Tibial nerve (tissue), 4 donors: ENCODE measurements around the gene CFAP221. TPM values are rescaled to one million over a fixed set of nuclear protein-coding genes. Genes with fewer than 3 reads are reported as not detected.

ENCODE experiments used
- DNase-seq, 2 donors: peaks; one replicate each; pipeline ENCODE4 v3.0.0-alpha.2; 2019; ENCODE audit warnings: low spot score in 2 of 2
- H3K27ac ChIP-seq, 4 donors: fragments of 200-600 bp; sonication (generic) in 3 of 4; one replicate each; pipeline ENCODE4 v1.5.1; 2017 to 2019; ENCODE audit warnings: mild to moderate bottlenecking in 1 of 4
- H3K27me3 ChIP-seq, 2 donors: fragments of 200-600 bp; sonication (generic) in 1 of 2; one replicate each; pipeline versions ENCODE4 v1.5.1 to v1.6.0; 2017 to 2019
- H3K36me3 ChIP-seq, 3 donors: fragments of 200-600 bp; sonication (generic); one replicate each; pipeline ENCODE4 v1.5.1; 2018 to 2019
- H3K4me1 ChIP-seq, 4 donors: fragments of 200-600 bp; sonication (generic) in 3 of 4; one replicate each; pipeline ENCODE4 v1.5.1; 2017 to 2019
- H3K4me3 ChIP-seq, 4 donors: fragments of 200-600 bp; sonication (generic) in 3 of 4; one replicate each; pipeline ENCODE4 v1.5.1; 2017 to 2019; ENCODE audit warnings: mild to moderate bottlenecking in 1 of 4, moderate library complexity in 1 of 4
- H3K9me3 ChIP-seq, 4 donors: fragments of 200-600 bp; sonication (generic) in 3 of 4; one replicate each; pipeline ENCODE4 v1.5.1; 2017 to 2019
- CTCF ChIP-seq, 5 experiments: fragments of 200-600 bp in 3 of 5; fragments of 450-650 bp in 2 of 5; sonication (generic) in 3 of 5; IDR thresholded peaks; one replicate each; pipeline ENCODE4 v1.5.1; 2016 to 2019; ENCODE audit warnings: antibody characterized with exemption in 5 of 5, mild to moderate bottlenecking in 3 of 5, moderate library complexity in 2 of 5
- EP300 ChIP-seq, 2 donors: sonication (generic); formaldehyde crosslinking; IDR thresholded peaks; one replicate each; pipeline ENCODE4 v1.6.1; 2017; ENCODE audit warnings: antibody characterized with exemption in 2 of 2, mild to moderate bottlenecking in 1 of 2
- POLR2A ChIP-seq, 2 donors: fragments of 450-650 bp; IDR thresholded peaks; one replicate each; pipeline ENCODE4 v1.6.1; 2017; ENCODE audit warnings: antibody characterized with exemption in 2 of 2, mild to moderate bottlenecking in 2 of 2, moderate library complexity in 2 of 2
- WGBS, 2 donors: methylation state at CpG; one replicate each; pipeline ENCODE4 v1.1.5; 2018; 5-methylcytosine and 5-hydroxymethylcytosine counted together
- total RNA-seq, 4 donors: library from RNA; depleted of rRNA; stranded (reverse); fragments of >200 nt; gene quantifications; one replicate each; pipeline ENCODE4 v1.1.0, GENCODE V29; 2016

Gene CFAP221
- total RNA-seq, 4 donors from 2014 or later = 0.30 to 1.7 (median 0.42) TPM; not detected in 1

DNA sequence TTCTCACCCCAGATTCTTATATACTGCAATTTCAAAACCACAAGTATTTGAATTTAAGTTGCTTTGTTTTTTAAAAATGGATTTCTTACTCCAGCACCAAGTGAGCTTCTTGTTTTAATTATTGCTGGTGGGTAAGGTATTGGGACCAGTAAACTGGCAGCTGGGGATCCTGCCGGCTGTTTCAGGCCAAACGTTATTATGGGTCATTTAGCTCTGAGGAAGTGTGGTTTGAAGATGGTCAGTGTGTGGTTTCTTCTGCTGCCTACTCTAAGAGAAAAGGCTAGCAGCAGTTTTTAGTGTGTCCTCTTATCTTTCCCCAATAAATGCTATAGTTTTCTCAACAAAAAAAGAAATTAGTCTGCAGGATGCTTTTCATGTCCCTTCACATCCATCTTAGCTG, 30.6 kb downstream of the CFAP221 start:
- WGBS, 2 donors = 12 to 19% methylated on average over 2 of the region's 2 CpGs
- Histone ChIP-seq H3K4me1 (no peaks in the 10 kb centered on the region), H3K4me3 (no peak overlapping the region), H3K36me3 (no peaks in the 10 kb centered on the region), H3K9me3 (peaks cover 0 to 13% (median 0%) of the 10 kb centered on the region in 4 donors), H3K27ac (no peak overlapping the region), H3K27me3 (no peaks in the 10 kb centered on the region)
- DNase-seq = no peak
- TF ChIP-seq CTCF (IDR thresholded peaks at IDR 0.05) = no peak
- no peak for TF ChIP-seq POLR2A (IDR thresholded peaks at IDR 0.05)
- TF ChIP-seq EP300 (IDR thresholded peaks at IDR 0.05) = no peak

GRCh38 chr2:119575439-119575838, 31.2 kb downstream of the CFAP221 start:
- Histone ChIP-seq H3K4me1 (no peaks in the 10 kb centered on the region), H3K27ac (no peak overlapping the region), H3K36me3 (no peaks in the 10 kb centered on the region), H3K27me3 (no peaks in the 10 kb centered on the region), H3K9me3 (peaks cover 0 to 10% (median 0%) of the 10 kb centered on the region in 4 donors), H3K4me3 (no peak overlapping the region)
- TF ChIP-seq CTCF (IDR thresholded peaks at IDR 0.05) = no peak
- TF ChIP-seq POLR2A (IDR thresholded peaks at IDR 0.05) = no peak
- TF ChIP-seq EP300 (IDR thresholded peaks at IDR 0.05) = no peak
- WGBS, 2 donors = 66 to 71% methylated on average over 1 of the region's 1 CpG
- DNase-seq = no peak

- Histone ChIP-seq H3K27me3 (no peaks in the 10 kb centered on the region), H3K4me3 (no peak overlapping the region), H3K9me3 (peaks cover 0 to 17% (median 0%) of the 10 kb centered on the region in 4 donors), H3K36me3 (no peaks in the 10 kb centered on the region), H3K27ac (no peak overlapping the region), H3K4me1 (no peaks in the 10 kb centered on the region)
- no peak for DNase-seq
- whole genome bisulfite sequencing, 2 donors = 71 to 72% methylated on average over 7 of the region's 7 CpGs
- TF ChIP-seq POLR2A (IDR thresholded peaks at IDR 0.05) = no peak
- TF ChIP-seq EP300 (IDR thresholded peaks at IDR 0.05) = no peak
- TF ChIP-seq CTCF (IDR thresholded peaks at IDR 0.05) = no peak
Measured at GRCh38 chr2:119579424-119580295, 35.4 kb downstream of the CFAP221 start.

DNA sequence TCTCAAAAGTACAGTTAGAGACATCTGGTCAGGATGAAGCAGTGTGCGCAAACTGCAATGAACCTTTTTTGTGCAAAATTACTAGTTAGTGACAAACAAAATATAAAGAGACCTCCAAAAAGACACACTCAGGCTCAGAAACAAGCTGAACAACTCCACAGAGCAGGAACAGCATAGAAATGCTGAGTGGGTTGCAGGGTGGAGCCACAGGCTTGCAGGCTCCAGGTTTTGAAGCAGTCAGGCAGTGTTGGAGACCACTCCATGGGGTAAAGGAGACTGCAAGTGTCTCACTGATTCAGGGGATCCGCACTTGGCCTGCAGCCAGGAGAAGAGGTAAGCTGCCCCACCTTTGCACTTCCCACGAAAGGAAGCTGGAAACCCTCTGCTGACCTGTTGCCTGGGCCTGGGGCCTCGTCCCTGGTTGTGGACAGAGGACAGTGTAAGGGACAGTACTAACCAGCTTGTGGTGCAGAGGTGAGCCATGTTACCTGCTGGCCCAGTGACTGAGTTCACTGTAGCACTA, 36.4 kb downstream of the CFAP221 start:
- Histone ChIP-seq H3K36me3 (no peaks in the 10 kb centered on the region), H3K27ac (no peak overlapping the region), H3K27me3 (no peaks in the 10 kb centered on the region), H3K9me3 (peaks cover 0 to 17% (median 0%) of the 10 kb centered on the region in 4 donors), H3K4me1 (no peaks in the 10 kb centered on the region), H3K4me3 (no peak overlapping the region)
- no peak for TF ChIP-seq POLR2A (IDR thresholded peaks at IDR 0.05)
- no peak for TF ChIP-seq EP300 (IDR thresholded peaks at IDR 0.05)
- TF ChIP-seq CTCF (IDR thresholded peaks at IDR 0.05) = no peak
- WGBS, 2 donors = 68 to 94% methylated on average over 4 of the region's 4 CpGs
- DNase-seq = no peak

DNA sequence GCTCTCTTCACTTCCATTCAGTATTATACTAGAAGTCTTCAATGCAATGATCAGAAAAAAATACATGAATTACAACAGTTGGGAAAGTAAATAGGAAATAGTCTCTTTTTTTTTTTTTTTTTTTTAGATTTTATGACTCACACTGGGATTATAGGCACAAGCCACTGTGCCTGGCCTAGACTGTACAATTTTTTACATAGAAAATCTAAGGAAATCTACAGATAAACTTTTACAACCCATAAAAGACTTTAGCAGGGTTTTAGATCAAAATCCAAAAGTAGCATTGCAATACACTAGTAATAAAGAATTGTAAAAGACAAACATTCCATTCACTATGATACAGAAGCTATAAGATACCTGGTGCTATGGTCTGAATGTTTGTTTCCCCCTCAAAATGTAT, 39.0 kb downstream of the CFAP221 start:
- no peak for TF ChIP-seq CTCF (IDR thresholded peaks at IDR 0.05)
- TF ChIP-seq EP300 (IDR thresholded peaks at IDR 0.05) = no peak
- TF ChIP-seq POLR2A (IDR thresholded peaks at IDR 0.05) = no peak

More for the DNA sequence above, 39.0 kb downstream of the CFAP221 start:
- Histone ChIP-seq H3K36me3 (no peaks in the 10 kb centered on the region), H3K4me3 (no peak overlapping the region), H3K27ac (no peak overlapping the region), H3K9me3 (peaks cover 0 to 7% (median 0%) of the 10 kb centered on the region in 4 donors), H3K27me3 (no peaks in the 10 kb centered on the region), H3K4me1 (no peaks in the 10 kb centered on the region)
- DNase-seq = no peak
